ENCODE measurements around the gene KRT9. TPM values are rescaled to one million over a fixed set of nuclear protein-coding genes. Genes with fewer than 3 reads are reported as not detected.
"Not testable (repeated sequence)": the region's sequence is repeated elsewhere in the genome, so short reads cannot be mapped to it uniquely, and the experiment has no call there.

The KRT9 gene
- total RNA-seq, 1 donor from 2014 or later, result not detected

GRCh38 chr17:41618341-41619035, 46.6 kb upstream of the KRT9 start:
- no peak for TF ChIP-seq CTCF (IDR thresholded peaks at IDR 0.05; ENCODE audit: unreplicated experiment)
- no peaks in the 10 kb centered on the region for H3K9me3 Mint-ChIP-seq (ENCODE audit: low read depth)
- H3K27ac Mint-ChIP-seq, result no peak overlapping the region
- no peaks in the 10 kb centered on the region for H3K36me3 Mint-ChIP-seq (ENCODE audit: insufficient read depth)
- DNase-seq (ENCODE audit: low spot score, unreplicated experiment), result no peak
- no peak overlapping the region for H3K4me3 Mint-ChIP-seq (ENCODE audit: low read depth)
- H3K27me3 Mint-ChIP-seq, result peaks cover 7% of the 10 kb centered on the region
- peaks cover 2% of the 10 kb centered on the region for H3K4me1 Mint-ChIP-seq (ENCODE audit: low read depth)

- peaks cover 2% of the 10 kb centered on the region for H3K4me1 Mint-ChIP-seq (ENCODE audit: low read depth)
- H3K36me3 Mint-ChIP-seq (ENCODE audit: insufficient read depth), result no peaks in the 10 kb centered on the region
- no peaks in the 10 kb centered on the region for H3K9me3 Mint-ChIP-seq (ENCODE audit: low read depth)
- H3K27me3 Mint-ChIP-seq, result peaks cover 7% of the 10 kb centered on the region
- no peak overlapping the region for H3K4me3 Mint-ChIP-seq (ENCODE audit: low read depth)
- no peak for DNase-seq (ENCODE audit: low spot score, unreplicated experiment)
- no peak for TF ChIP-seq CTCF (IDR thresholded peaks at IDR 0.05; ENCODE audit: unreplicated experiment)
- no peak overlapping the region for H3K27ac Mint-ChIP-seq
These were observed 45.8 kb upstream of the KRT9 start for GRCh38 chr17:41617698-41618097.

GRCh38 chr17:41617136-41617535, 45.3 kb upstream of the KRT9 start:
- Mint-ChIP-seq H3K27ac (no peak overlapping the region), H3K9me3 (ENCODE audit: low read depth) (no peaks in the 10 kb centered on the region), H3K27me3 (peaks cover 7% of the 10 kb centered on the region)

GRCh38 chr17:41616486-41616885, 44.6 kb upstream of the KRT9 start:
- not testable (repeated sequence) for DNase-seq (ENCODE audit: low spot score, unreplicated experiment); H3K36me3 Mint-ChIP-seq (ENCODE audit: insufficient read depth); H3K4me3 Mint-ChIP-seq (ENCODE audit: low read depth); H3K4me1 Mint-ChIP-seq (ENCODE audit: low read depth); H3K27me3 Mint-ChIP-seq; H3K27ac Mint-ChIP-seq; H3K9me3 Mint-ChIP-seq (ENCODE audit: low read depth)

More at GRCh38 chr17:41617136-41617535, 45.3 kb upstream of the KRT9 start:
- TF ChIP-seq CTCF (IDR thresholded peaks at IDR 0.05; ENCODE audit: unreplicated experiment), result no peak
- no peak for DNase-seq (ENCODE audit: low spot score, unreplicated experiment)
- H3K36me3 Mint-ChIP-seq (ENCODE audit: insufficient read depth), result no peaks in the 10 kb centered on the region
- peaks cover 2% of the 10 kb centered on the region for H3K4me1 Mint-ChIP-seq (ENCODE audit: low read depth)
- H3K4me3 Mint-ChIP-seq (ENCODE audit: low read depth), result no peak overlapping the region

- DNase-seq (ENCODE audit: low spot score, unreplicated experiment), result no peak
- Mint-ChIP-seq H3K4me1 (ENCODE audit: low read depth) (peaks cover 2% of the 10 kb centered on the region), H3K27ac (no peak overlapping the region), H3K27me3 (peaks cover 12% of the 10 kb centered on the region), H3K36me3 (ENCODE audit: insufficient read depth) (no peaks in the 10 kb centered on the region), H3K9me3 (ENCODE audit: low read depth) (no peaks in the 10 kb centered on the region), H3K4me3 (ENCODE audit: low read depth) (no peak overlapping the region)
- TF ChIP-seq CTCF (IDR thresholded peaks at IDR 0.05; ENCODE audit: unreplicated experiment), result no peak
These were observed 43.6 kb upstream of the KRT9 start for GRCh38 chr17:41615454-41615853.

- not testable (repeated sequence) for DNase-seq (ENCODE audit: low spot score, unreplicated experiment); H3K4me3 Mint-ChIP-seq (ENCODE audit: low read depth); H3K4me1 Mint-ChIP-seq (ENCODE audit: low read depth); H3K27ac Mint-ChIP-seq; H3K9me3 Mint-ChIP-seq (ENCODE audit: low read depth); H3K36me3 Mint-ChIP-seq (ENCODE audit: insufficient read depth)
- H3K27me3 Mint-ChIP-seq, result peaks cover 12% of the 10 kb centered on the region
These were observed 42.9 kb upstream of the KRT9 start for GRCh38 chr17:41614767-41615166.
